ENCODE results near the gene IP6K1. TPM values are rescaled to one million over a fixed set of nuclear protein-coding genes. Genes with fewer than 3 reads are reported as not detected.
"Not testable (repeated sequence)": the region's sequence is repeated elsewhere in the genome, so short reads cannot be mapped to it uniquely, and the experiment has no call there.

The IP6K1 gene
- total RNA-seq, 1 experiment from 2014 or later, result 26.6 TPM

DNA sequence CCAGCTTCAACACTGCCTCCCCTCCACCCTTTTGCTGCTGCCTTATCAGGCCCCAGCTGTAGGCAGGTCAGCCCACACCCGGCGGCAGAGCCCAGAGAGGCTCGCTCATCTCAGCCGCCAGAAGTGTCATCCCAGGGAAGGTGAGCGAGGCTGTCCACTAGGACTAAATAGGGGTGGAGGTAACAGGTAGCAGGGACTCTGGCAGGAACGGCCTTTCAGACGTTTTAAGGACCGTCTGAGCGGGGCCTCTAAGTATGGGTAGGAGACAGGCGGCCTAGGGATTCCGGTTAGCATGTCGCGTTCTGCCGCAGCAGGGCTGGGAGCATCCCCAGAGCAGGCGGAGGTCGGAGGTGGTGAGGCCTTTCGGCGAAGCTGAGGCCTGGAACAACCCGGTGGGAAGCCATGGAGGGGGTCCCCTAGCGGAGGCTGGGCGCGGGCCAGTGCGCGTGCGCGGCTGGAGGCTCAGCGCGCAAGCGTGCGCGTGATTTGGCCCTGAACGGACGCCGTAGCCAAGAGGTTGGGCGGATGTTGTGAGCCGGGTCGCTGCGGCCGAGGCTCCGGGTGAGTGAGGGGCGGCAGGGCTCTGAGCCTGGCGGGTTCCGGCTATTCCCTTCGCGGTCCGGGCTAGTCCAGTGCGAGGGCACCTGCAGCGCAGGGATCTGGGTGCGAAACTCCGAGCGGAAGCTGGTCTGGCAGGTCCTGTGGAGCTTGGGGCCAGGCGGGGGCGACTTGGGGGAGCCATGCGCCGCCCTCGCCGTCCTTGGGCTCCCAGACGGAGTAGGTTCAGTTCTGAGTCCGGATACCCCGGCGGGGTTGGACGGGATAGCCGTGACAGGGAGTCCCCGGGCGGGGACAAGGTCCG lies 97.1 kb downstream of the IP6K1 start, which contains the start of the genes MST1 and RNF123:
Gene MST1, minus strand, starts transcription at position 429 of the 862 bp plus-strand sequence. CDS start 783 bp downstream, outside the sequence.
Gene RNF123, plus strand, starts transcription at position 512 of the 862 bp plus-strand sequence. CDS start 1,609 bp downstream, outside the sequence.
- DNase-seq (ENCODE audit: low read depth), result peak; percentile 85

DNA sequence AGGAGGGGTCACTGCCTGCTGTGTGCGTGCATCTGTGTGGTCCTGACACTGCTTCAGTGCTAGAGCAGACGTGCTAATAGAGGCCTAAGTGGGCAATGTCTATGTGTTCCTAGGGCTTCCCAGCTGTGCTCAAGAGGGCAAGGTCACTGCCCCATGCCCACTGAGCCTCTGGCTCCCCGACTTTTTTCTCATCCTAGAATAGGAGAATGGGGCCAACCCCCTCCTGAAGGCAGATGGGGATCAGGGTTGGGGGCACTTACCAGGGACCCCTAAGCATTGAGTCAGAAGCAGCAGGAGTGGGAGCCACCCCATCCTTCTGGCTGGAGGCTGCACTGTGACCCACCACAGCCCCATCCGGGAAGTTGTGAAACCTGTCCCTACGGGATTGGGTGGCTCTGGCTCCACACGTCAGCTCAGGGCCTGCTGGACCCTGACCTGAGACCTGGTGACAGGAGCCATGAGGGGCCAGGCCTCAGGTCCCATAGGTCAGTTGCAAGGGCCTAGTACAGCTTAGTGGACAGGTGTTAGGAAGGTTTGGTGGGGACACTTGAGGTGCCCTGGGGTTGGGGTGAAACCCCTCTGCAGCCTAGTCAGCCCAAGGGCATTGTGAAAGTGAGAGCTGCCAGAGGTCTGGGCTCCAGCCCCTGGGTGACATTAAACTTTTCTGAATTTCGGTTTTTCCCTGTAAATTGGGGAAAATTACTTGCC lies 97.8 kb downstream of the IP6K1 start:
- not testable (repeated sequence) for DNase-seq (ENCODE audit: low read depth)

DNA sequence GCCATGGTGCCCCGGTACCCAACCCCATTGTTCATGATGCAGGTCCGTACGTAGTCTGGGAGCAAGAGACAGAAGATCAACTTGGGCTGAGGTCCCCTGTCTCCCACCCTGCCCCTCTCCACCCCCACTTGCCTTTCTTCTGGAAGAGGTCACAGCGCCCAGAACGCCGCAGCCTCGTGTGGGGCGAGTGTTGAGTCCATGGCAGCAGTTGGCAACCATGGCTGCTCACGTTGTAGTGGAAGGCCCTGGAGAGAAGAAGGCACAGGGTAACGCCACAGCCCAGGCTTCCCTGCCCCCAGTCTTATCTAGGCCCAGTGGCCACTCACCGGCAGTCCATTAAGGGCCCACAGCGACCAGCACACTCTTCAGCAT lies 98.9 kb downstream of the IP6K1 start:
- DNase-seq (ENCODE audit: low read depth), result not testable (repeated sequence)

DNA sequence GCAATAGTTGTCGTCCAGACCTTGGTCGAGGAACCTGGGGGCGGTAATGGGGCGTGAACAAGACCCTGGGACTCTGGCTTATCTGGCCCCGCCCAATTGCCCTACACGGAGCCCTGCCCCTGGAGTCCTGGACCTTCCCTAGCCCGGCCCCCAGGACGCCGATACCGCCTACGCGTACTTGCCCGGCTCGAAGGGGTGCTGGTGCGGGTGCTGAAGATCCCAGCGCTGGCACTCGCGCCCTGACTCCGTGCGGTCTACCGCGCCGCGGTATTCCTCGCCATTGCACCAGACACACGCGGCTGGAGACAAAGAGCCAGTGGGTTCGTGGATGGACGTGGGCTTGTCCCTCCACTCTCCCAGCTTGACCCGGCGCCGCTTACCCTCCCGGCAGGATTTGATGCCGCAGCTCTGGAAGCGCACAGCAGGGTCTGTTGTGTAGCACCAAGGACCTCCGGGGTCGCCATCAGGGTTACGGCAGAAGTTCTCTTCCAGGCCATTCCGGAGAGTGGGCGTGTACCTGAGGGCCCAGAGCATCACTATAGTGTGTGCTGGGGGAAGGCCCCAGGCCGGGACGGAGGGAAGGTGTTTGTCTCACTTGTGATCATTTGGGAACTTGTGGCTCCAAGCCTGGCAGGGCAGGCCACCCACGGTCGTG lies 99.4 kb downstream of the IP6K1 start:
- not testable (repeated sequence) for DNase-seq (ENCODE audit: low read depth)

DNA sequence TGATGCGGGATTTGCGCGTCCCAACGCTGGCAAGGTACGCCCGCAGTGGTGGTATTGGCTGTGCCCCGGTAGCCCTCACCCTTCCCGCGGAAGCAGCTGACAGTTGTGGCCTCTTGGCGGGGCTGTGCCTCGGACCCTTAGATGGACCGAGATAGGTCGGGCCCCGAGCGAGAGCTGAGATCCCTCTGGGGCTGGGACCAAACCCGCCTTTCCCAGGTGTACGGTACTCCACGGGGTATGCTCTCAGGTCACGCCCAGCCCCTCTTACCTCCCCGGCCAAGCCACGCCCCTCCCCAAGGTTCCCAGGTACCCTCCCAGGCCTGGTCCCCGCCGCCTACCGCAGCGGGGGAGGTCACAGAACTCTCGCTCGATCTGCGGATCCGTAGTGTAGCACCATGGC lies 100.0 kb downstream of the IP6K1 start:
- DNase-seq (ENCODE audit: low read depth), result not testable (repeated sequence)

DNA sequence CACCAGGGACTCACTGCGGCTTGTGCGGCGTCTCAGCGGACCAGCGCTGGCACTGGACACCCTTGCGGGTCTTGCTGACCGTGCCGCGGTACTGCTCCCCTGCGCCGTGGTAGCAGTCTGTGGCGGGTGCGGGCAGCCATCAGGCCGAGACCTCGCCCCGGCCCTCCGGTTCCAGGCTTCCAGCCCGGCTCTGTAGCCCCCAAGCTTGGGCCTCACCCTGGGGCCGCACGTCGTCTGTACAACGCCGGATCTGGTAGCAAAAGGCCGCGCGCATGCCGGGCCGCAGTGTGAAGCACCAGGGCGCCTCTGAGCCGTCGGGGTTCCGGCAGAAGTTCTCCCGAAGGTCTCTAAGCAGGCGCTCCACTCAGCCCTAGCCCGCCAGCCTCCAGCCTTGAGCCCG lies 100.5 kb downstream of the IP6K1 start:
- not testable (repeated sequence) for DNase-seq (ENCODE audit: low read depth)

DNA sequence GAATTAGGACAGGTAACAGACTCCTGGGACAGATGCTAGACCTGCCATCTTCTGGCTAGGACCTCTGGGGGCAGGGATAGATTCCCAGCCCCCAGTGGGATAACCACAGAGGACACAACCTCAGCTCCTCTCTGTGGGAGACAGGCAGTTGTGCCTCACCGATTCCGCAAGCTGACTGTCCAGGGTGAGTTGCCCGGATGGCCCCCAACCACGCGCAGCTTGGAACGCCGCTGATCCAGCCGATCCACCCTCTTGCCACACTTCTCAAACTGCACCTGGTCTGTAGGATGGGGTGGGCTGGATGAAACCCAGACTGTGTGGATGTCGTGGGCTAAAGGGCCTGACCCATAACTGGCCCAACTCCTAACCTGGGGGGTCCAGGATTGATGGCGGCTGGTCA lies 101.2 kb downstream of the IP6K1 start:
- DNase-seq (ENCODE audit: low read depth), result not testable (repeated sequence)

DNA sequence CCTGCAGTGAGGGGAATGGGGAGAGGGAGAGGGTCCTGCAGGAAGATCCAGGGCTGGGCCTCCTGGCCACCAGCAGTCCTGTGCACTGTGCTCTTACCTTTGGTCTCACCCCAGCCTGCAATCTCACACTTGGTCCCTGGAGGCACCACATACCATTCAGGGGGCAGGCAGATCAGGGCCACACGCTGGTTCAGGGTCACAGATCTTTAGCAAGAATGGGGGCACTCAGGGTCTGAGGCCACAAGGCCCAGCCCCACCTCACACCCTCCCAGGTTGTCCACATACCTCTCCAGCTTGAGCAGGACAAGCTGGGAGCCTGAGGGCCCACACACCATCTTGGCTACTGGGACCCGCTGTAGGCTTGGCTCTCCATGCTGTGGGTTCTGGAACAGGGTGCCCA lies 101.9 kb downstream of the IP6K1 start:
- not testable (repeated sequence) for DNase-seq (ENCODE audit: low read depth)

DNA sequence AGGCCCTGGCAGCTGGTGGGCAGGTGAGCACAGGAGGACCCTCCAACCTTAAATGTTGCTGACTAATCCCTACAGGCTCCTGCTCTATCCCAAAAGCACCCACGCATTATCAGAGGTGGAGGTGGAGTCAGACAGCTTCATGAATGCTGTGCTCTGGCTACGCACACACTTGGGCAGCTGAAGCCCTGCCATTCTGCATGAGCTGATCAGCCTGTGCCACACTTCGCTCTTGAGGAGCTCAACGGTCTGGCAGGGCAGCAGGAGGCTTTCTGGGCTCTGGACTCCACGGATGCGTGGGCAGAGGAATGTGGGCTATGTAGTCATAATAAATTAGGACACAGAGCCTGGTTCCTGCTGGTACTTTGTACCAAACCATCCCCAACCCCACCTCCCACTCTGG lies 103.2 kb downstream of the IP6K1 start:
- no peak for DNase-seq (ENCODE audit: low read depth)

DNA sequence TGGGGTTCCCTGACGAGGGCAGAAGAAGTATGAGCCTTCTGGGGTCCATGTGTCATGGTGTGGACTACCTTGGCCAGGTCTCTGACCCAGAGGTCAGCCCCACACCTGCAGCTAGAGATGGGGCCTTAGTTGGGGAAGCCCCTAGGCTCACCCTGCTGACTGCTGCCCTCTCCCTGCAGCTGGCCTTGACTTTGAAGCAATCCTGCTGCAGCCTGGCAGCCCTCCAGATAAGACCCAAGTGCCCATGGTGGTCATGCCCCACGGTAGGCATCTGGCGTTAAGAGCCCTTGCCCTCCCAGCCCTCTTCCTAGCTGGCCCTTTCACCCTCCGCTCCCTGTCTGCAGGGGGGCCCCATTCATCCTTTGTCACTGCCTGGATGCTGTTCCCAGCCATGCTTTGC lies 104.8 kb downstream of the IP6K1 start:
- DNase-seq (ENCODE audit: low read depth), result no peak

DNA sequence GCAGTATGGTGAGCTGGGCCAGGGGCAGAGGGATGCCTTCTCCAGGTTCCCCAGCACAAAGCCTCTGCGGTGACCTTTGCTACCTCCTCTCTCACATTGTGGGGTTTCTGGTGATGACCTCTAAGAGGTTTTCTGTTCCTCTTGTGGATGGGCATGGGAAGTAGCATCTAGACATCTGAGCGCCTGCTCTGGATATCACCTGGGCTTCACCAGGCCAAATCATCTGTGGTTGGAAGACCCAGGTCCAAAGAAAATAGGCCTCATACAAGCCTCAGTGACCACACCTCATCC lies 105.2 kb downstream of the IP6K1 start:
- no peak for DNase-seq (ENCODE audit: low read depth)

DNA sequence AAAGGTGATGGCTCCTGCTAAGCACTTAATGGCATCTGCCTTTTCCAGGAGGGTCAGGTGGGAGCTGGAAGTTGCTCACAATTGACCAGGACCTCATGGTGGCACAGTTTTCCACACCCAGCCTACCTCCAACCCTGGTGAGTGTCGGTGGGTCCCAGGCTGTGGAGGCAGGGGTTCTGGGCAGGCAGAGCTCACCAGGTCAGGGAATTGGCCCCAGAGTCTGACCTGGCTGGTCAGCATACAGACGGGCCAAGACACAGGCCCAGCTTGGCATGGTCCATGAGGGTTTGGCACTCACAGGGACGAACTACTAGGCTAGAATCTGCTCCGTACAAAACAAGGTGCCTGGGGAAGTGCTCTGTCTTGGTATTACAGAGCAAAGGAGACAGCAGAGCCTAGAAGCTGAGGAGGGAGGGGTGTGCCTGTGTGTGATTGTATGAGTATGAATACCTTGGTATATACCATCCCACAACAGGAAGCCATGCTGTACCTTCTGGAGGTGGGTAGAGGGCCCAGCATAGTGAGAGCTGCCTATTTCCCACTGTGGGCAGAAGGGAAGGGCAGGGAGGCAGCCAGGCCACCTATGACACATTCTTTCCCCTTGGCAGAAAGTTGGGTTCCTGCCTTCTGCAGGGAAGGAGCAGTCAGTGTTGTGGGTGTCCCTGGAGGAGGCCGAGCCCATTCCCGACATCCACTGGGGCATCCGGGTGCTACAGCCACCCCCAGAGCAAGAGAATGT lies 105.7 kb downstream of the IP6K1 start:
- no peak for DNase-seq (ENCODE audit: low read depth)

DNA sequence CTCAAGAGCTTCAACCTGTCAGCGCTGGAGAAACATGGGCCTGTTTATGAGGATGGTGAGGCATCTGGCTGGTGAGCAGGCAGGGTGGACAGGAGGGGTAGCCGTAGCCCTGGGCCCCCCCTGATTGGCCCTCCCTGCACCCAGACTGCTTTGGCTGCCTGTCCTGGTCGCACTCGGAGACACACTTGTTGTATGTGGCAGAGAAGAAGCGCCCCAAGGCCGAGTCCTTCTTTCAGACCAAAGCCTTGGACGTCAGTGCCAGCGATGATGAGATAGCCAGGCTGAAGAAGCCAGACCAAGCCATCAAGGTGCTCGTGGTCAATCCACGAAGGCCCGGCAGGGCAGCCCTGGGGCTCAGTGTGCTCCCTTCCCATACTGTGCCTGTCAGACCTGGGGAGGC lies 110.4 kb downstream of the IP6K1 start:
- DNase-seq (ENCODE audit: low read depth), result no peak

DNA sequence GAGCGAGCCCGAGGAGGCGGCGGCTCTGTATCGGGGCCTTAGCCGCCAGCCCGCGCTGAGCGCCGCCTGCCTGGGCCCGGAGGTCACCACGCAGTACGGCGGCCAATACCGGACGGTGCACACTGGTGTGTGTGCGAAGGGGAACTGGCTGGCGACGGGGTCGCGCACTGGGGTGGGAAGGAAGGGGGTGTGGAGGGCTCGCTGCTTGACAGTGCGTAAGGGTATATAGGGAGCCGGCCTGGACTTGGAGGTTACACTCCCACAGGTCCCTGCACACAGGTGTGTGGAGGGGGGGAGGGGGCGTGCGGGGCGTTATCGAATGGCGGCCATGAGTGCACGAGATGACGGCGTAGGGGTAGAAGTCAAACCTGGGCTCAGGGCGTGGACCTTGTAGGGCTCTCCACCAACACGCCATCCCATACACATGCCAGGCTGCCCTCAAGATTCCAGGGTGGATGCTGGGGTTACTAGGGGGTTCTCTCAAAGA lies 111.8 kb downstream of the IP6K1 start:
- DNase-seq (ENCODE audit: low read depth), result no peak

Other genes with a start within 250 kb of the IP6K1 start
- 0.13 and 0.17 TPM in 2 replicates for gene BSN, start 232.1 kb downstream of the IP6K1 start, total RNA-seq (2014; rRNA removed)
- 152 and 157 TPM in 2 replicates for gene APEH, start 112.2 kb downstream of the IP6K1 start, total RNA-seq (2014; rRNA removed)
- gene MST1, start 97.1 kb downstream of the IP6K1 start, total RNA-seq (2014; rRNA removed), result 7.5 and 7.7 TPM in 2 replicates
- gene RNF123, start 97.0 kb downstream of the IP6K1 start, total RNA-seq (2014; rRNA removed), result 19.6 and 21.2 TPM in 2 replicates
- gene AMIGO3, start 66.9 kb downstream of the IP6K1 start, total RNA-seq (2014; rRNA removed), result 1.9 and 2.3 TPM in 2 replicates
- gene GMPPB, start 62.6 kb downstream of the IP6K1 start, total RNA-seq (2014; rRNA removed), result 38.8 and 40.1 TPM in 2 replicates
- gene CDHR4, start 13.3 kb upstream of the IP6K1 start, total RNA-seq (2014; rRNA removed), result not detected in 2 replicates
- gene INKA1, start 16.7 kb upstream of the IP6K1 start, total RNA-seq (2014; rRNA removed), result 3.9 and 4.7 TPM in 2 replicates
- gene UBA7, start 27.4 kb upstream of the IP6K1 start, total RNA-seq (2014; rRNA removed), result 21.8 and 26.2 TPM in 2 replicates
- gene TRAIP, start 70.0 kb upstream of the IP6K1 start, total RNA-seq (2014; rRNA removed), result 13.8 and 14.5 TPM in 2 replicates
- gene CAMKV, start 83.4 kb upstream of the IP6K1 start, total RNA-seq (2014; rRNA removed), result 0.06 TPM in 1 of 2 replicates, not detected in the other
- 0.26 TPM in 1 of 2 replicates, not detected in the other for gene MST1R, start 117.3 kb upstream of the IP6K1 start, total RNA-seq (2014; rRNA removed)
- 16.8 and 20.5 TPM in 2 replicates for gene MON1A, start 143.3 kb upstream of the IP6K1 start, total RNA-seq (2014; rRNA removed)
- 41.3 and 43.9 TPM in 2 replicates for gene RBM6, start 153.6 kb upstream of the IP6K1 start, total RNA-seq (2014; rRNA removed)

Measured in LHCN-M2 (cell line).